ENCODE results near the gene NDUFA8. TPM values are rescaled to one million over a fixed set of nuclear protein-coding genes. Genes with fewer than 3 reads are reported as not detected.

Gene NDUFA8
- polyA plus RNA-seq, 1 donor (not counting 4 experiments of a cell fraction or from before 2014, with no cell fraction given) = 105 TPM

GRCh38 chr9:122128969-122129343 lies 30.6 kb downstream of the NDUFA8 start:
- FAIRE-seq = no peak
- Histone ChIP-seq H3K4me2 (ENCODE audit: control insufficient read depth, extremely low read depth, insufficient read depth, low read depth, low read length) (no peak overlapping the region), H3K27ac (ENCODE audit: control insufficient read depth, insufficient read depth, low read length) (no peak overlapping the region), H3K4me3 (ENCODE audit: control insufficient read depth in 2 of 3, extremely low read depth in 1 of 3, insufficient read depth in 2 of 3, low read depth in 1 of 3, low read length in 3 of 3) (no peak overlapping the region), H3K36me3 (ENCODE audit: control insufficient read depth in 2 of 2, extremely low read depth in 1 of 2, insufficient read depth in 2 of 2, low read length in 2 of 2) (no peaks in the 10 kb centered on the region), H3K79me2 (ENCODE audit: control insufficient read depth, insufficient read depth, low read length) (no peaks in the 10 kb centered on the region), H3K27me3 (ENCODE audit: control insufficient read depth, extremely low read depth, insufficient read depth, low read length) (peaks cover 14% of the 10 kb centered on the region), H3K9ac (ENCODE audit: control insufficient read depth, extremely low read depth, insufficient read depth, low read length) (no peak overlapping the region), H3K9me1 (ENCODE audit: control insufficient read depth, extremely low read depth, insufficient read depth, low read length) (no peaks in the 10 kb centered on the region), H4K20me1 (ENCODE audit: control insufficient read depth, extremely low read depth, insufficient read depth, low read length) (no peaks in the 10 kb centered on the region), H3K9me3 (ENCODE audit: control insufficient read depth, low read depth, low read length) (no peaks in the 10 kb centered on the region), H3K4me1 (ENCODE audit: control insufficient read depth, extremely low read depth, insufficient read depth, low read length) (peaks cover 15% of the 10 kb centered on the region), H2AFZ (ENCODE audit: control insufficient read depth, low read length) (no peak overlapping the region)
- DNase-seq (ENCODE audit: low read depth, low spot score) = no peak
- TF ChIP-seq CTCF (optimal IDR thresholded peaks at IDR 0.05 in 1 of 3, IDR thresholded peaks at IDR 0.05 in 1 of 3, conservative IDR thresholded peaks at IDR 0.05 in 1 of 3; ENCODE audit: extremely low read depth in 1 of 3, insufficient read depth in 2 of 3, low read length in 3 of 3) = no peak
- TF ChIP-seq EZH2 (IDR thresholded peaks at IDR 0.05; ENCODE audit: low read length) = no peak
- dilution Hi-C loops (cut with MboI; ENCODE audit: extremely low pct_ligation_motif_present, low sequenced_read_pairs) = no loop called here

GRCh38 chr9:122128007-122128968 lies 31.3 kb downstream of the NDUFA8 start:
- Histone ChIP-seq H3K4me2 (ENCODE audit: control insufficient read depth, extremely low read depth, insufficient read depth, low read depth, low read length) (no peak overlapping the region), H3K27ac (ENCODE audit: control insufficient read depth, insufficient read depth, low read length) (no peak overlapping the region), H3K9me3 (ENCODE audit: control insufficient read depth, low read depth, low read length) (no peaks in the 10 kb centered on the region), H4K20me1 (ENCODE audit: control insufficient read depth, extremely low read depth, insufficient read depth, low read length) (no peaks in the 10 kb centered on the region), H3K9me1 (ENCODE audit: control insufficient read depth, extremely low read depth, insufficient read depth, low read length) (no peaks in the 10 kb centered on the region), H3K79me2 (ENCODE audit: control insufficient read depth, insufficient read depth, low read length) (no peaks in the 10 kb centered on the region), H2AFZ (ENCODE audit: control insufficient read depth, low read length) (no peak overlapping the region), H3K4me1 (ENCODE audit: control insufficient read depth, extremely low read depth, insufficient read depth, low read length) (peaks cover 15% of the 10 kb centered on the region), H3K4me3 (ENCODE audit: control insufficient read depth in 2 of 3, extremely low read depth in 1 of 3, insufficient read depth in 2 of 3, low read depth in 1 of 3, low read length in 3 of 3) (no peak overlapping the region), H3K9ac (ENCODE audit: control insufficient read depth, extremely low read depth, insufficient read depth, low read length) (no peak overlapping the region), H3K36me3 (ENCODE audit: control insufficient read depth in 2 of 2, extremely low read depth in 1 of 2, insufficient read depth in 2 of 2, low read length in 2 of 2) (no peaks in the 10 kb centered on the region), H3K27me3 (ENCODE audit: control insufficient read depth, extremely low read depth, insufficient read depth, low read length) (peaks cover 14% of the 10 kb centered on the region)
- no peak for TF ChIP-seq EZH2 (IDR thresholded peaks at IDR 0.05; ENCODE audit: low read length)
- TF ChIP-seq CTCF (optimal IDR thresholded peaks at IDR 0.05 in 1 of 3, IDR thresholded peaks at IDR 0.05 in 1 of 3, conservative IDR thresholded peaks at IDR 0.05 in 1 of 3; ENCODE audit: extremely low read depth in 1 of 3, insufficient read depth in 2 of 3, low read length in 3 of 3) = no peak
- dilution Hi-C loops (cut with MboI; ENCODE audit: extremely low pct_ligation_motif_present, low sequenced_read_pairs) = no loop called here
- DNase-seq (ENCODE audit: low read depth, low spot score) (no peak), FAIRE-seq (no peak)
